ENCODE data around the gene OMD. TPM values are rescaled to one million over a fixed set of nuclear protein-coding genes. Genes with fewer than 3 reads are reported as not detected.

The OMD gene
- total RNA-seq, 1 experiment from 2014 or later = not detected

- DNase-seq (ENCODE audit: low read depth) = no peak
These were observed 55.2 kb downstream of the OMD start for GRCh38 chr9:92369075-92369474.

Other genes with a start within 250 kb of the OMD start
- 104 and 151 TPM in 2 replicates for gene IARS1, start 130.8 kb downstream of the OMD start, total RNA-seq (2014; rRNA removed; shearing (Covaris generic))
- gene NOL8, start 99.1 kb downstream of the OMD start, total RNA-seq (2014; rRNA removed; shearing (Covaris generic)) = 18.5 and 26.1 TPM in 2 replicates
- gene CENPP, start 98.5 kb downstream of the OMD start, total RNA-seq (2014; rRNA removed; shearing (Covaris generic)) = 3.8 and 23.1 TPM in 2 replicates
- gene OGN, start 19.9 kb downstream of the OMD start, total RNA-seq (2014; rRNA removed; shearing (Covaris generic)) = not detected in 2 replicates
- gene ASPN, start 58.0 kb upstream of the OMD start, total RNA-seq (2014; rRNA removed; shearing (Covaris generic)) = 0.07 TPM in 1 of 2 replicates, not detected in the other
- 0.47 and 1.0 TPM in 2 replicates for gene ECM2, start 111.5 kb upstream of the OMD start, total RNA-seq (2014; rRNA removed; shearing (Covaris generic))
- 9.6 and 24.5 TPM in 2 replicates for gene IPPK, start 245.7 kb upstream of the OMD start, total RNA-seq (2014; rRNA removed; shearing (Covaris generic))